Sigmoid colon (tissue), 4 donors: Measurements from ENCODE around the gene MAP3K2.

ENCODE experiments used
- CTCF ChIP-seq, 4 experiments: fragments of 450-650 bp in 3 of 4; fragments of 200-600 bp in 1 of 4; IDR thresholded peaks; one replicate each; pipeline ENCODE4 v1.5.1; 2016 to 2019; ENCODE audit warnings: antibody characterized with exemption in 4 of 4, mild to moderate bottlenecking in 3 of 4, moderate library complexity in 2 of 4
- POLR2A ChIP-seq, 2 donors: fragments of 450-650 bp; IDR thresholded peaks; one replicate each; pipeline ENCODE4 v1.6.1; 2016; ENCODE audit warnings: antibody characterized with exemption in 2 of 2, mild to moderate bottlenecking in 2 of 2, moderate library complexity in 2 of 2
- POLR2AphosphoS5 ChIP-seq, 4 donors: sonication (generic); formaldehyde crosslinking; IDR thresholded peaks; one replicate each; pipeline ENCODE4 v1.6.1; 2017; ENCODE audit warnings: antibody characterized with exemption in 4 of 4

DNA sequence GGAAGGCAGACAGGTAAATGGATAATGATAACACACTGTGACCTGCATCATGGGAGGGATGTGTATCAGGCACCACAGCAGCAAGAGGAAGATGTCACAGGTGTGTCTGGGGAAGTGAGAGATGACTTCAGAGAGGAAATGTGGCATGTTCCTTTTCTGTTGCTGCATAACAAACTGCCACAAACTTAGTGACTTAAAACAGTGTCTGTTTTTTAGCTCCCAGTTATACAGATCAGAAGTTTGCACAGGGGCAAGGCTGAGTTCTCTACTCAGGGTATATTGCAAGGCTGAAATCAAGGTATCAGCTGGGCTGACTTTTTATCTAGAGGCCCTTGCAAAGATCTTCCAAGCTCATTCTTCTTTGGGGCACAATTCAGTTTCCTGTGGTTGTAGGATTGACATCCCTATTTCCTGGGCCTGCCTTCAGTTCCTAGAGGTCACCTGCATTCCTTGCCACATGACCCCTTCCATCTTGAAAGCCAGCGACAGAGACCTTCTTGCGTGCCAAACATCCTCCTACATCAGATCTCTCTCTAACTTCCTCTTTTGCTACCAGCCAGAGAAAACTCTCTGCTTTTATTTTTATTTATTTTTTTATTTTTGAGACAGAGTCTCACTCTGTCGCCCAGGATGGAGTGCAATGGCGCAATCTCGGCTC lies 2.1 kb upstream of the MAP3K2 start:
- TF ChIP-seq CTCF (IDR thresholded peaks at IDR 0.05) (no peak), POLR2A (IDR thresholded peaks at IDR 0.05) (no peak), POLR2AphosphoS5 (IDR thresholded peaks at IDR 0.05) (no peak)
